ENCODE results near the gene ACTR1B. TPM values are rescaled to one million over a fixed set of nuclear protein-coding genes. Genes with fewer than 3 reads are reported as not detected.
"Not testable (repeated sequence)": the region's sequence is repeated elsewhere in the genome, so short reads cannot be mapped to it uniquely, and the experiment has no call there.

The ACTR1B gene
- total RNA-seq, 4 donors from 2014 or later, result 64.9 to 106 (median 76.3) TPM

GRCh38 chr2:97688062-97688827 is 24.4 kb upstream of the ACTR1B start:
- WGBS, 2 donors, result 87 to 89% methylated on average over 9 to 11 of the region's 11 CpGs
- intact Hi-C loops (cut with DNase I), result no loop called here
- Histone ChIP-seq H3K27ac (no peak overlapping the region), H3K36me3 (no peaks in the 10 kb centered on the region), H3K4me1 (no peaks in the 10 kb centered on the region), H3K27me3 (no peaks in the 10 kb centered on the region), H3K4me3 (replicated peaks in 1 of 3) (no peak overlapping the region), H3K9me3 (no peaks in the 10 kb centered on the region)
- no peak for DNase-seq
- TF ChIP-seq POLR2A (IDR thresholded peaks at IDR 0.05) (no peak), CTCF (IDR thresholded peaks at IDR 0.05) (no peak)

GRCh38 chr2:97687235-97687634 is 23.4 kb upstream of the ACTR1B start:
- DNase-seq; intact Hi-C loops (cut with DNase I): not testable (repeated sequence)
- WGBS, 2 donors, result 90 to 95% methylated on average over 2 of the region's 3 CpGs

GRCh38 chr2:97678298-97678697 is 14.5 kb upstream of the ACTR1B start:
- 94 to 97% methylated on average over 1 of the region's 1 CpG for WGBS, 2 donors
- Histone ChIP-seq H3K4me3 (replicated peaks in 1 of 3) (no peak overlapping the region), H3K27me3 (no peaks in the 10 kb centered on the region), H3K36me3 (no peaks in the 10 kb centered on the region), H3K27ac (no peak overlapping the region), H3K9me3 (no peaks in the 10 kb centered on the region), H3K4me1 (no peaks in the 10 kb centered on the region)
- intact Hi-C loops (cut with DNase I), result no loop called here
- no peak for TF ChIP-seq CTCF (IDR thresholded peaks at IDR 0.05)
- no peak for TF ChIP-seq POLR2A (IDR thresholded peaks at IDR 0.05)
- DNase-seq, result no peak

More at GRCh38 chr2:97687235-97687634, 23.4 kb upstream of the ACTR1B start:
- not testable (repeated sequence) for H3K27ac ChIP-seq; H3K4me3 ChIP-seq (replicated peaks in 1 of 3); H3K36me3 ChIP-seq; H3K4me1 ChIP-seq; H3K9me3 ChIP-seq; H3K27me3 ChIP-seq

- Histone ChIP-seq H3K4me1 (no peaks in the 10 kb centered on the region), H3K27ac (no peak overlapping the region), H3K9me3 (no peaks in the 10 kb centered on the region), H3K4me3 (replicated peaks in 1 of 3) (no peak overlapping the region), H3K27me3 (no peaks in the 10 kb centered on the region), H3K36me3 (no peaks in the 10 kb centered on the region)
- intact Hi-C loops (cut with DNase I), result no loop called here
- no peak for DNase-seq
- WGBS, 2 donors, result 79 to 82% methylated on average over 2 of the region's 2 CpGs
- TF ChIP-seq POLR2A (IDR thresholded peaks at IDR 0.05) (no peak), CTCF (IDR thresholded peaks at IDR 0.05) (no peak)
Observed at GRCh38 chr2:97677480-97677879, 13.6 kb upstream of the ACTR1B start.

GRCh38 chr2:97676620-97677019 is 12.8 kb upstream of the ACTR1B start:
- Histone ChIP-seq H3K36me3 (no peaks in the 10 kb centered on the region), H3K9me3 (no peaks in the 10 kb centered on the region), H3K4me1 (no peaks in the 10 kb centered on the region), H3K4me3 (replicated peaks in 1 of 3) (no peak overlapping the region), H3K27me3 (no peaks in the 10 kb centered on the region), H3K27ac (no peak overlapping the region)
- no peak for DNase-seq
- WGBS, 2 donors, result 83 to 94% methylated on average over 1 of the region's 1 CpG
- intact Hi-C loops (cut with DNase I), result no loop called here
- TF ChIP-seq POLR2A (IDR thresholded peaks at IDR 0.05), result no peak
- no peak for TF ChIP-seq CTCF (IDR thresholded peaks at IDR 0.05)
